K562 (cell line): ENCODE measurements around the gene LRRFIP2.

Source experiments
- ATF1 ChIP-seq, 2 experiments: fragments of 450-650 bp in 1 of 2; IDR thresholded peaks; 2 replicates each; pipeline ENCODE4 v1.6.1; 2016; ENCODE audit warnings: missing compliant biosample characterization in 1 of 2, missing genetic modification characterization in 1 of 2
- MCM7 ChIP-seq, 2 experiments: fragments of 450-650 bp; IDR thresholded peaks; 2 replicates each; pipeline ENCODE4 v1.6.1; 2016 to 2018
- ZNF3 ChIP-seq: fragments of 250-450 bp; sonication (Bioruptor Pico); IDR thresholded peaks from 2 replicates; pipeline ENCODE4 v1.5.0; 2021; ENCODE audit warnings: mild to moderate bottlenecking, moderate library complexity

DNA sequence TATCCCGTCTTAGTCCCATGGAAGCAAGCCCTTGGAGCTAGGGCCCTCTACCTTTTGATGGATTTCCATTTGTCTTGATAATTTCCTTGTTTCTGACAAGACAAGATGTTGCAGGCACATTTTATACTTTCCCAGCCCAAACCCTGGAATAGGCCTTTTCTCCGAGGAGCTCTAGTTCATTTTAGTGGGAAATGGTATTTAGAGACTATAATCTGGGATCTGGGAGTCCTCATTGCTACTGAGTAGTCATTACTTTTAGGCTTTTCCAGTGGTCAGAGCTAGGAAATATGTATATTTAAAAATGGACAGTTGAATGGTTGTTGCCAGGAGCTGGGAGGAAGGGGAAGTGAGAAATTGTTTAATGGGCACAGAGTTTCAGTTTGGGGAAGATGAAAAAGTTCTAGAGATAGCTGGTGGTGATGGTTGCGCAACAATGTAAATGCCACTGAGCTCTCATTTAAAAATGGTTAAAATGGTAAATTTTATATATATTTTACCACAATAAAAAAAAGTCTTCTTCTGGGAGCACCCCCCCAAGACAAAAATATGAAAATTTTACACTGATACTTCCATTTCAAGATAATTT lies 149.5 kb downstream of the LRRFIP2 start:
- TF ChIP-seq MCM7 (IDR thresholded peaks at IDR 0.05) (no peak), ATF1 (CRISPR knock-in tag; IDR thresholded peaks at IDR 0.05) (no peak), ATF1 (tag; IDR thresholded peaks at IDR 0.05) (no peak), ZNF3 (no peak)
